Measurements from ENCODE around the gene PIK3R3. TPM values are rescaled to one million over a fixed set of nuclear protein-coding genes. Genes with fewer than 3 reads are reported as not detected.
A peak's percentile ranks its signal among the peaks of the same experiment; 100 is the strongest.

The PIK3R3 gene
- total and polyA plus RNA-seq, 9 of the 15 experiments (the other 6 are each of a cell fraction or from before 2014, with no cell fraction given), result 1.4 to 7.7 (median 4.6) TPM

- no peak for TF ChIP-seq ZNF318 (IDR thresholded peaks at IDR 0.05; ENCODE audit: borderline replicate concordance in 1 of 2, low read depth in 1 of 2)
- TF ChIP-seq JUNB (CRISPR knock-in tag; conservative IDR thresholded peaks at IDR 0.05), result no peak
- TF ChIP-seq ZNF785 (CRISPR knock-in tag; IDR thresholded peaks at IDR 0.05), result no peak
- no peak for TF ChIP-seq ZMIZ1 (IDR thresholded peaks at IDR 0.05; ENCODE audit: low read depth in 2 of 2, low read length in 2 of 2)
- TF ChIP-seq ZZZ3 (IDR thresholded peaks at IDR 0.05), result no peak
- TF ChIP-seq CTBP1 (IDR thresholded peaks at IDR 0.05; ENCODE audit: borderline replicate concordance), result peak; percentile 52; the same call in 1 of the 2 replicates
- TF ChIP-seq MTA3 (IDR thresholded peaks at IDR 0.05; ENCODE audit: borderline replicate concordance), result no peak
- no peak for TF ChIP-seq PRDM10 (IDR thresholded peaks at IDR 0.05; ENCODE audit: partially characterized antibody)
- no peak for TF ChIP-seq MYBL2 (IDR thresholded peaks at IDR 0.05; ENCODE audit: low read depth)
- no peak for TF ChIP-seq MYBL2 (CRISPR knock-in tag; IDR thresholded peaks at IDR 0.05; ENCODE audit: borderline replicate concordance)
- TF ChIP-seq KDM5B (IDR thresholded peaks at IDR 0.05; ENCODE audit: insufficient replicate concordance, low read depth, low read length), result no peak
These were observed 78.7 kb downstream of the PIK3R3 start (continued) for GRCh38 chr1:46053734-46054133.

Data from K562 (cell line).